Prostate gland (tissue), 2 donors: ENCODE results near the gene ZNF90. TPM values are rescaled to one million over a fixed set of nuclear protein-coding genes. Genes with fewer than 3 reads are reported as not detected.
A peak's percentile ranks its signal among the peaks of the same experiment; 100 is the strongest.
"Not testable (repeated sequence)": the region's sequence is repeated elsewhere in the genome, so short reads cannot be mapped to it uniquely, and the experiment has no call there.

ENCODE experiments used
- DNase-seq: peaks from one replicate; pipeline ENCODE4 v3.0.0-alpha.2; 2019; ENCODE audit warnings: low spot score
- H3K27ac ChIP-seq, 2 donors: fragments of 200-600 bp; sonication (generic); 2 replicates each; pipeline ENCODE4 v1.5.1; 2017 to 2019
- H3K27me3 ChIP-seq: fragments of 200-600 bp; sonication (generic); replicated peaks from 2 replicates; pipeline ENCODE4 v1.5.1; 2019; ENCODE audit not compliant: insufficient read depth
- H3K36me3 ChIP-seq, 2 donors: fragments of 200-600 bp; sonication (generic); 1 replicate in 1 of 2; 2 replicates in 1 of 2; pipeline versions ENCODE4 v1.5.1 to v1.8.1; 2017 to 2019
- H3K4me1 ChIP-seq: fragments of 200-600 bp; sonication (generic); replicated peaks from 2 replicates; pipeline ENCODE4 v1.5.1; 2019
- H3K4me3 ChIP-seq, 2 donors: fragments of 200-600 bp; sonication (generic); 2 replicates each; pipeline ENCODE4 v1.5.1; 2017 to 2019
- H3K9me3 ChIP-seq: fragments of 200-600 bp; sonication (generic); 2 replicates; pipeline ENCODE4 v1.5.1; 2017
- CTCF ChIP-seq, 4 experiments: fragments of 200-600 bp in 2 of 4; fragments of 450-650 bp in 2 of 4; sonication (generic) in 2 of 4; IDR thresholded peaks; 1 replicate in 3 of 4; 2 replicates in 1 of 4; pipeline ENCODE4 v1.5.1; 2016 to 2019; ENCODE audit warnings: antibody characterized with exemption in 4 of 4, mild to moderate bottlenecking in 2 of 4, moderate library complexity in 2 of 4
- POLR2A ChIP-seq: fragments of 450-650 bp; IDR thresholded peaks from one replicate; pipeline ENCODE4 v1.6.1; 2016; ENCODE audit warnings: antibody characterized with exemption, mild to moderate bottlenecking
- POLR2AphosphoS5 ChIP-seq: sonication (generic); formaldehyde crosslinking; IDR thresholded peaks from one replicate; pipeline ENCODE4 v1.6.1; 2017; ENCODE audit warnings: antibody characterized with exemption
- WGBS: methylation state at CpG from one replicate; pipeline ENCODE4 v1.1.5; 2018; 5-methylcytosine and 5-hydroxymethylcytosine counted together
- intact Hi-C: fragments of 100-400 bp; cut with DNase I; formaldehyde crosslinking; loops from one replicate; pipeline ENCODE4 v1.14.2; 2022
- total RNA-seq, 2 donors: library from RNA; depleted of rRNA; stranded (reverse); fragments of >200 nt; gene quantifications; one replicate each; pipeline ENCODE4 v1.1.0, GENCODE V29; 2016

Gene ZNF90
- total RNA-seq, 2 donors from 2014 or later, result 4.1 to 4.5 TPM

GRCh38 chr19:20151617-20152145, 73.9 kb downstream of the ZNF90 start:
- H3K4me1 ChIP-seq, result no peaks in the 10 kb centered on the region
- intact Hi-C loops, result no loop called here
- no peak overlapping the region for H3K4me3 ChIP-seq
- 84% methylated on average over 11 of the region's 12 CpGs for WGBS
- no peaks in the 10 kb centered on the region for H3K36me3 ChIP-seq
- H3K9me3 ChIP-seq, result no peaks in the 10 kb centered on the region
- H3K27me3 ChIP-seq, result no peaks in the 10 kb centered on the region
- no peak overlapping the region for H3K27ac ChIP-seq
- TF ChIP-seq POLR2AphosphoS5, result no peak
- TF ChIP-seq POLR2A, result no peak
- TF ChIP-seq CTCF (IDR thresholded peaks at IDR 0.05), result no peak
- DNase-seq, result no peak

- H3K27ac ChIP-seq, H3K27me3 ChIP-seq, H3K4me1 ChIP-seq, H3K36me3 ChIP-seq, H3K4me3 ChIP-seq, DNase-seq, H3K9me3 ChIP-seq, intact Hi-C loops: not testable (repeated sequence)
- WGBS, result 77% methylated on average over 13 of the region's 15 CpGs
These were observed 74.7 kb downstream of the ZNF90 start for GRCh38 chr19:20152506-20152905.

GRCh38 chr19:20153281-20153680, 75.5 kb downstream of the ZNF90 start:
- Histone ChIP-seq H3K36me3 (no peaks in the 10 kb centered on the region), H3K9me3 (no peaks in the 10 kb centered on the region), H3K27me3 (no peaks in the 10 kb centered on the region), H3K4me1 (no peaks in the 10 kb centered on the region), H3K4me3 (no peak overlapping the region), H3K27ac (no peak overlapping the region)
- no peak for DNase-seq
- WGBS, result 89% methylated on average over 4 of the region's 4 CpGs
- no peak for TF ChIP-seq POLR2A
- TF ChIP-seq POLR2AphosphoS5, result no peak
- TF ChIP-seq CTCF (IDR thresholded peaks at IDR 0.05), result no peak
- intact Hi-C loops, result no loop called here

GRCh38 chr19:20154636-20155035, 76.8 kb downstream of the ZNF90 start:
- 37% methylated on average over 4 of the region's 4 CpGs for WGBS
- H3K36me3 ChIP-seq, result no peaks in the 10 kb centered on the region
- TF ChIP-seq POLR2A, result no peak
- no peak for TF ChIP-seq CTCF (IDR thresholded peaks at IDR 0.05)
- TF ChIP-seq POLR2AphosphoS5, result no peak
- H3K4me3 ChIP-seq, result no peak overlapping the region
- H3K27me3 ChIP-seq, result no peaks in the 10 kb centered on the region
- peak; percentile 21 for DNase-seq
- intact Hi-C loops, result no loop called here
- H3K9me3 ChIP-seq, result no peaks in the 10 kb centered on the region
- no peaks in the 10 kb centered on the region for H3K4me1 ChIP-seq
- H3K27ac ChIP-seq, result no peak overlapping the region

DNA sequence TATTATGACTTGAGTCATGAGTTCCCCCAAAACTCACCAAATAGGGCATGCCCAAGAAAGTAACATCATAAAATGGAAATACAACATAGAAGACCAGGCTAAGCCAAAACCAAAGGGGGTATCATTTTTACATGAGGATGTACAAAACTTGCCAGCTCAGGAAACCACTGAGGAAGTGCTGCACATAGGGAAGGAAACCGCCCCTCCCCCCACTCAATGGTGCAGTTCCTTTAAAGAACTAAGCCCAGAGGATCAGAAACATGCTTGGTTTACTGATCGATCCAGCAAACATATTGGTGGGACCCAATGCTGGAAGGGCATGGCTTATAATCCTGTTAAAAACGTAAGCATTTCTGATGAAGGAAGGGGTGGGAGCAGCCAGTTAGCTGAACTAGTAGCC, 85.0 kb downstream of the ZNF90 start:
- intact Hi-C loops, result no loop called here

More for the DNA sequence above, 85.0 kb downstream of the ZNF90 start:
- no peaks in the 10 kb centered on the region for H3K36me3 ChIP-seq
- WGBS, result 98% methylated on average over 3 of the region's 3 CpGs
- DNase-seq, result no peak
- no peak overlapping the region for H3K4me3 ChIP-seq
- H3K9me3 ChIP-seq, result no peaks in the 10 kb centered on the region
- H3K4me1 ChIP-seq, result no peaks in the 10 kb centered on the region
- no peak for TF ChIP-seq CTCF (IDR thresholded peaks at IDR 0.05)
- TF ChIP-seq POLR2AphosphoS5, result no peak
- TF ChIP-seq POLR2A, result no peak
- no peaks in the 10 kb centered on the region for H3K27me3 ChIP-seq
- H3K27ac ChIP-seq, result no peak overlapping the region
